Astrocyte of the hippocampus (primary cell): ENCODE measurements around the gene TSACC.
"Not testable (repeated sequence)": the region's sequence is repeated elsewhere in the genome, so short reads cannot be mapped to it uniquely, and the experiment has no call there.

Experiments
- DNase-seq: peaks from one replicate; pipeline ENCODE4 v3.0.0; 2011; ENCODE audit warnings: low read depth, low spot score

Gene TSACC

GRCh38 chr1:156346636-156347035, 8.3 kb downstream of the TSACC start:
- peak; percentile 42 for DNase-seq

GRCh38 chr1:156347331-156347730, 9.0 kb downstream of the TSACC start:
- peak; percentile 13 for DNase-seq

- not testable (repeated sequence) for DNase-seq
Measured at GRCh38 chr1:156352481-156352880, 14.2 kb downstream of the TSACC start.

- DNase-seq = no peak
Measured at GRCh38 chr1:156356262-156356874, 18.0 kb downstream of the TSACC start.

- peak; percentile 73 for DNase-seq
Measured at GRCh38 chr1:156356875-156357534, 18.7 kb downstream of the TSACC start.

GRCh38 chr1:156357977-156358376, 19.7 kb downstream of the TSACC start:
- DNase-seq = no peak

GRCh38 chr1:156358641-156359040, 20.3 kb downstream of the TSACC start:
- no peak for DNase-seq

- DNase-seq = no peak
Measured at GRCh38 chr1:156359249-156359648, 20.9 kb downstream of the TSACC start.

- no peak for DNase-seq
Measured at GRCh38 chr1:156359973-156360372, 21.6 kb downstream of the TSACC start.

- no peak for DNase-seq
Measured at GRCh38 chr1:156360534-156360933, 22.2 kb downstream of the TSACC start.

- no peak for DNase-seq
Measured at GRCh38 chr1:156365754-156366153, 27.4 kb downstream of the TSACC start.

GRCh38 chr1:156366378-156367166, 28.2 kb downstream of the TSACC start:
- DNase-seq = no peak

GRCh38 chr1:156367383-156368156, 29.2 kb downstream of the TSACC start:
- no peak for DNase-seq

- DNase-seq = no peak
Measured at GRCh38 chr1:156368157-156368658, 29.9 kb downstream of the TSACC start.

GRCh38 chr1:156368889-156369684, 30.8 kb downstream of the TSACC start, which contains the start of gene RHBG:
TSS of gene RHBG (plus strand) at chr1:156369211. CDS start at chr1:156369250, 39 bp downstream.
- peak; percentile 55 for DNase-seq

- not testable (repeated sequence) for DNase-seq
Measured at GRCh38 chr1:156369685-156370286, 31.5 kb downstream of the TSACC start.

- peak; percentile 23 for DNase-seq
Measured at GRCh38 chr1:156371553-156372264, 33.4 kb downstream of the TSACC start.

GRCh38 chr1:156372265-156372586, 33.9 kb downstream of the TSACC start:
- DNase-seq = no peak

GRCh38 chr1:156372876-156373275, 34.5 kb downstream of the TSACC start:
- DNase-seq = no peak

GRCh38 chr1:156373546-156373945, 35.2 kb downstream of the TSACC start:
- no peak for DNase-seq
